ENCODE measurements around the gene ARMC9.

ARMC9 gene

DNA sequence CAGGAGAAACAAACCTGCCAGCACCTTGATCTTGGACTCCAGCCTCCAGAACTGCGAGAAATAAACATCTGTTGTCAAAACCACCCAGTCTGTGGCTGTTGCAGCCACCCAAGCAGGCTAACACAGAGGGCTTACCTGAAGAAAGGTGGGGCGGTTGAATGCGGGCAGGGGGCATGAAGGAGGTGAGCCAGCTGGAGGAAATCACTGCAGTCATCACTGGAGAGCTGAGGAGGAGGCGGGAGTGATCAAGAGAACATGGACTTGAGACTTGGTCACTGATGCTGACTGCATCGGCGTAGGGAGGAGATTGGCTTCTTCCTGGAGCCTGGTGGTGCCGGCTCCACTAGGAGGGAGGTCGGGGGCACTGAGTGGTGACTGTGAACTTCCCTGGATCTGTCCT lies 14.6 kb upstream of the ARMC9 start:
- TF ChIP-seq, protein P1, sequence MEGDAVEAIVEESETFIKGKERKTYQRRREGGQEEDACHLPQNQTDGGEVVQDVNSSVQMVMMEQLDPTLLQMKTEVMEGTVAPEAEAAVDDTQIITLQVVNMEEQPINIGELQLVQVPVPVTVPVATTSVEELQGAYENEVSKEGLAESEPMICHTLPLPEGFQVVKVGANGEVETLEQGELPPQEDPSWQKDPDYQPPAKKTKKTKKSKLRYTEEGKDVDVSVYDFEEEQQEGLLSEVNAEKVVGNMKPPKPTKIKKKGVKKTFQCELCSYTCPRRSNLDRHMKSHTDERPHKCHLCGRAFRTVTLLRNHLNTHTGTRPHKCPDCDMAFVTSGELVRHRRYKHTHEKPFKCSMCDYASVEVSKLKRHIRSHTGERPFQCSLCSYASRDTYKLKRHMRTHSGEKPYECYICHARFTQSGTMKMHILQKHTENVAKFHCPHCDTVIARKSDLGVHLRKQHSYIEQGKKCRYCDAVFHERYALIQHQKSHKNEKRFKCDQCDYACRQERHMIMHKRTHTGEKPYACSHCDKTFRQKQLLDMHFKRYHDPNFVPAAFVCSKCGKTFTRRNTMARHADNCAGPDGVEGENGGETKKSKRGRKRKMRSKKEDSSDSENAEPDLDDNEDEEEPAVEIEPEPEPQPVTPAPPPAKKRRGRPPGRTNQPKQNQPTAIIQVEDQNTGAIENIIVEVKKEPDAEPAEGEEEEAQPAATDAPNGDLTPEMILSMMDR (conservative IDR thresholded peaks at IDR 0.05; ENCODE audit: low read length): no peak
- DNase-seq (ENCODE audit: low read depth): no peak
- no peak overlapping the region for H3K4me3 ChIP-seq (ENCODE audit: low read length)

DNA sequence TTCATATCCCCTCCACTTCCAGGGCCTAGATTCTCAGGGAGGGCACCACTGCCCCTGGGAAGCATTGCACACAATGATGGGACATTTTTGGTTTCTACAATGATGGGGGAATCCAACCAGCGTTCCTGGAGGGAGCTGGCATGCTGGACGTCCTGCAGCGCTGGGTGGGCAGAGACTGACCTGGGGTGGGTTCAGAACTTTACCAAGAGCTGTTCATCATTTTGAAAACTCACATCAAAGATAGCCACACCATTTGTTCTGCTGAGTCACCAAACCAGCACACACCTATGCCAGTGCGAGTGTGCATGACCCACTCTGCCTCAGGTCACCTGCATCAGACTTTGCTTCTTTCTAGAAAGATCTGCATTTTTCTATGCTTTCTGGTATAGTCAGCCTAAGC lies 14.1 kb upstream of the ARMC9 start:
- DNase-seq (ENCODE audit: low read depth): no peak
- no peak overlapping the region for H3K4me3 ChIP-seq (ENCODE audit: low read length)
- TF ChIP-seq, protein P1 (conservative IDR thresholded peaks at IDR 0.05; ENCODE audit: low read length): no peak

DNA sequence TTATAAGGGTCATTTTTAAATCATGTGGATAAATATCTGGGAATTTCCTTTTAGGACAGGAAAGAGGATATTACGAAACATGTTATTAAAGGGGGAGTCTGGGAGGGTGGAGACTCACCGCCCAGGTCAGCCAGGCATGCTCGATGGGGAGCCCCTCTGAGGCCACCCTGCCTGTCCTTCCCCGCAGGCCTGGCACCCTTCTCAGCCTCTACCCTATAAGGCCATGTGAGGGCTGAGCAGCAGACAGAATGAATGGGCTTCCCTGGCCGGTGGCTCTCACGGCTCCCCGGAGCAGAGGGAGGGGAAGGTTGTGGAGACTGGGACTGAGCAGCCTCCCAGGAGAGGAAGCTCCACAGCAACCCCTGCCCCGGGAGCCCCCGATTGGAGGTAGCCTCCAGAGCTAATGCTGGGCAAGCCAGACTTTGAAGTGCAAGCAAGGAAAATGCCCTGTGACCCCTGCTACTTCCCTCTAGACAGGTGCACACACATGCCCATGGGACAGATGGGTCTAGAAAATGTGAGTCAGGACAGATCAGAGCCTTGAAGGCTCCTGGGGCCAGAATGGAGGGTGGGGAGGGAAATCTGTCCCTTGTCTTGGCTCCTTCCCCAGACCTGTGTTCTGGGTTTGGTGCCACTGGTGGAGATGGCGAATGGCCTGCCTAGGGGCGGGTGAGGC lies 13.2 kb upstream of the ARMC9 start:
- no peak for DNase-seq (ENCODE audit: low read depth)
- TF ChIP-seq, protein P1 (conservative IDR thresholded peaks at IDR 0.05; ENCODE audit: low read length): no peak
- no peak overlapping the region for H3K4me3 ChIP-seq (ENCODE audit: low read length)

DNA sequence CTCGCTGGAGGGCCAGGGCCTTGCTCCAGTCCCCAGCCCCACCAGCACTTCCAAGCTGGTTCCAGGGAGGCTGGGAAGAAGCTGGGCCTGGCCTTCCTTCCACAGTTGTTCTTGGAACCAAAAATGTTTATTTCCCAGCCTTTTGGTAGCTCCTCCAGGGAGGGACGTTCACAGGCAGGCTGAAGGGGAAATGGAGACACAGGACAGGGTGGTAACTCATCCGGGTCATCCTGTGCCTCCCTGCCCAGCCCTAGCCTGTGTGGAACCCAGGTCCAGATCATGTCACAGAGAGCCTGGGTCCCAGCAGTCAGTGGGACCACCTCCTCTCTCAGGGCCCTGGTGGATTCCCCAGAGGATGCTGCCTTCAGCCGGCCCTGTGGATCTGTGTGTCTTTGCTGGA lies 12.5 kb upstream of the ARMC9 start:
- TF ChIP-seq, protein P1 (conservative IDR thresholded peaks at IDR 0.05; ENCODE audit: low read length): no peak
- DNase-seq (ENCODE audit: low read depth): no peak
- H3K4me3 ChIP-seq (ENCODE audit: low read length): no peak overlapping the region

DNA sequence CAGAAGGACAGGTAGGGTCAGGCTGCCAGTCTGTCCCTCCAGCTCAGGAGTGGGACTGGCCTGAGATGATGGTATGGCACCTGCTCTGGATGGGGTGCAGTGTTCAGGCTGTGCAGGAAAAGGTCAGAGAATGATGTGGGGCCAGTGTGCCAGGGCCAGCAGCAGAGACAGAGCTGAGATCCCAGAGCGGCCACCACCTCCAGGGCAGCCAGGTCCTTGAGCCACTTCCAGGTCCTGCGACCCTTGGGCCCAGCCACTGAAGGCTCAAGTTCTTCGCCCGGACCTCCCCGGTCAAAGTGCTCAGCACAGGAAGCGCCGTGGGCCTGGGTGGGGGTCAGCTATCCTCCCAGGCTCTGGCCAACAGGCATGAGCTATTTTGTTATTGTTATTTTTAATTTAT lies 12.1 kb upstream of the ARMC9 start:
- no peak overlapping the region for H3K4me3 ChIP-seq (ENCODE audit: low read length)
- TF ChIP-seq, protein P1 (conservative IDR thresholded peaks at IDR 0.05; ENCODE audit: low read length): no peak
- DNase-seq (ENCODE audit: low read depth): no peak

DNA sequence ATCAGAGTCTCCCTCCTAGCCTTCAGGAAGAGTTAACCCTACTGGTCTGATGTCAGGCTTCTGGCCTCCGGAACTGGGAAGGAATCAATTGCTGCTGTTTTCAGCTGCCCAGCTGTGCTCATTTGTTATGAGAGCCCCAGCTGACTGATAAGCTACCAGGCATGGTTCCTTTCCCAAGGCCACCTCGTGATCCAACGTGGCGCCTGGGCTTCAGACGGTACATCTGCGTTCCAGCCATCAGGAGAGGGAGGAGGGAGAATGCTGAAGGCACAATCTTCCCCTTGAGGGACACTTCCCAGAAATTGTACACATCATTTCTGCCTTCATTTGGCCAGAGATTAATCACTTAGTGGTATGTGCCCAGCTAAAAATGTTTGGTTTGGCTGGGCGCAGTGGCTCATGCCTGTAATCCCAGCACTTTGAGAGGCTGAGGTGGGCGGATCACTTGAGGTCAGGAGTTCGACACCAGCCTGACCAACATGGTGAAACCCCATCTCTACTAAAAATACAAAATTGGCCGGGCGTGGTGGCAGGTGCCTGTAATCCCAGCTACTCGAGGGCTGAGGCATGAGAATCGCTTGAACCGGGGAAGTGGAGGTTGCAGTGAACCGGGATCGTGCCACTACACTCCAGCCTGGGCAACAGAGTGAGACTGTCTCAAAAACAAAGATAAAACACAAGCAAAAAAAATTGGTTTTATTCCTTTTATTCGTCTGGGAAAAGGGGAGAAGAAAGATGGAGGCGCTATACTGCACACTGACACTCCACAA lies 10.5 kb upstream of the ARMC9 start:
- peak; percentile 93 for DNase-seq (ENCODE audit: low read depth)
- TF ChIP-seq, protein P1 (conservative IDR thresholded peaks at IDR 0.05; ENCODE audit: low read length): no peak
- H3K4me3 ChIP-seq (ENCODE audit: low read length): no peak overlapping the region

Measured in AG10803 (cell line).